Measurements from ENCODE around the gene SMTN. TPM values are rescaled to one million over a fixed set of nuclear protein-coding genes. Genes with fewer than 3 reads are reported as not detected.
"Not testable (repeated sequence)": the region's sequence is repeated elsewhere in the genome, so short reads cannot be mapped to it uniquely, and the experiment has no call there.

SMTN gene
- total RNA-seq, 1 donor from 2014 or later = 55.0 TPM

- TF ChIP-seq CTCF (conservative IDR thresholded peaks at IDR 0.05) = no peak
- peak overlapping the region; percentile 91 for H3K27ac Mint-ChIP-seq (ENCODE audit: unreplicated experiment)
Observed at GRCh38 chr22:31055117-31055634, 25.9 kb upstream of the SMTN start.

GRCh38 chr22:31055635-31056159, 25.4 kb upstream of the SMTN start:
- TF ChIP-seq CTCF (conservative IDR thresholded peaks at IDR 0.05) = no peak
- peak overlapping the region; percentile 91 for H3K27ac Mint-ChIP-seq (ENCODE audit: unreplicated experiment)
- H3K27me3 Mint-ChIP-seq (ENCODE audit: low read depth) = no peaks in the 10 kb centered on the region
- no peaks in the 10 kb centered on the region for H3K9me3 Mint-ChIP-seq
- H3K4me3 Mint-ChIP-seq = no peak overlapping the region
- H3K36me3 Mint-ChIP-seq (ENCODE audit: low read depth) = no peaks in the 10 kb centered on the region
- DNase-seq (ENCODE audit: low read depth, low spot score) = peak; percentile 8
- H3K4me1 Mint-ChIP-seq = peaks cover 10% of the 10 kb centered on the region

More at GRCh38 chr22:31055117-31055634, 25.9 kb upstream of the SMTN start:
- Mint-ChIP-seq H3K9me3 (no peaks in the 10 kb centered on the region), H3K4me1 (peaks cover 10% of the 10 kb centered on the region), H3K4me3 (no peak overlapping the region), H3K36me3 (ENCODE audit: low read depth) (no peaks in the 10 kb centered on the region), H3K27me3 (ENCODE audit: low read depth) (no peaks in the 10 kb centered on the region)
- no peak for DNase-seq (ENCODE audit: low read depth, low spot score)

- Mint-ChIP-seq H3K4me3 (no peak overlapping the region), H3K27ac (ENCODE audit: unreplicated experiment) (no peak overlapping the region), H3K27me3 (ENCODE audit: low read depth) (no peaks in the 10 kb centered on the region), H3K4me1 (peaks cover 10% of the 10 kb centered on the region), H3K9me3 (no peaks in the 10 kb centered on the region), H3K36me3 (ENCODE audit: low read depth) (no peaks in the 10 kb centered on the region)
- no peak for DNase-seq (ENCODE audit: low read depth, low spot score)
- no peak for TF ChIP-seq CTCF (conservative IDR thresholded peaks at IDR 0.05)
Observed at GRCh38 chr22:31056986-31057599, 24.0 kb upstream of the SMTN start.

GRCh38 chr22:31059663-31060062, 21.5 kb upstream of the SMTN start:
- not testable (repeated sequence) for H3K36me3 Mint-ChIP-seq (ENCODE audit: low read depth); DNase-seq (ENCODE audit: low read depth, low spot score); H3K4me1 Mint-ChIP-seq; H3K9me3 Mint-ChIP-seq; H3K4me3 Mint-ChIP-seq; H3K27me3 Mint-ChIP-seq (ENCODE audit: low read depth)
- peak overlapping the region; percentile 21 for H3K27ac Mint-ChIP-seq (ENCODE audit: unreplicated experiment)

- DNase-seq (ENCODE audit: low read depth, low spot score) = no peak
- TF ChIP-seq CTCF (conservative IDR thresholded peaks at IDR 0.05) = no peak
- Mint-ChIP-seq H3K36me3 (ENCODE audit: low read depth) (no peaks in the 10 kb centered on the region), H3K4me1 (no peaks in the 10 kb centered on the region), H3K9me3 (no peaks in the 10 kb centered on the region), H3K27ac (ENCODE audit: unreplicated experiment) (no peak overlapping the region), H3K27me3 (ENCODE audit: low read depth) (no peaks in the 10 kb centered on the region), H3K4me3 (no peak overlapping the region)
Observed at GRCh38 chr22:31062566-31063230, 18.4 kb upstream of the SMTN start.

GRCh38 chr22:31064369-31064768, 16.7 kb upstream of the SMTN start:
- no peak for DNase-seq (ENCODE audit: low read depth, low spot score)
- Mint-ChIP-seq H3K27ac (ENCODE audit: unreplicated experiment) (no peak overlapping the region), H3K4me1 (no peaks in the 10 kb centered on the region), H3K9me3 (no peaks in the 10 kb centered on the region), H3K4me3 (no peak overlapping the region), H3K36me3 (ENCODE audit: low read depth) (no peaks in the 10 kb centered on the region), H3K27me3 (ENCODE audit: low read depth) (no peaks in the 10 kb centered on the region)
- no peak for TF ChIP-seq CTCF (conservative IDR thresholded peaks at IDR 0.05)

Measured in neural crest cell (in vitro differentiated cells).